ENCODE measurements around the gene IL17RC.
A peak's percentile ranks its signal among the peaks of the same experiment; 100 is the strongest.
"Not testable (repeated sequence)": the region's sequence is repeated elsewhere in the genome, so short reads cannot be mapped to it uniquely, and the experiment has no call there.

IL17RC gene

DNA sequence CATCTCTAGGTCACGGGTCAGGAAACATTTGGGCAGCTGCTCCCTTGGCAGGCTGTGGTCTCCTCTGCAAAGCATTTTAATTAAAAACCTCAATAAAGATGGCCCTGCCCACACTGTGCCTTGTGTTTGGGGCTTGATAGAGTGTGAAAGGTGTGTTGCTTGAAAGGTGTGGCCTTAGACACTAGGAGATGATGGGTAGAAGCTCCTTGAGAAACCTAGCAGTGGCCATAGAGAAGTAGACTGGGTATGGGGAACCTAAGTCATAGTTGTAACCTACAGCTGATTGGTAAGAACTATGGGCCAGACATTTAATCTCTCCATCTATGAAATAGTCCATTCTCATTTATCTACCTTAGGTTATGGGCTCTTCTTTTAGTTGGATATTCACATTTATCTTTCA is 23.2 kb upstream of the IL17RC start:
- TF ChIP-seq, protein P1, sequence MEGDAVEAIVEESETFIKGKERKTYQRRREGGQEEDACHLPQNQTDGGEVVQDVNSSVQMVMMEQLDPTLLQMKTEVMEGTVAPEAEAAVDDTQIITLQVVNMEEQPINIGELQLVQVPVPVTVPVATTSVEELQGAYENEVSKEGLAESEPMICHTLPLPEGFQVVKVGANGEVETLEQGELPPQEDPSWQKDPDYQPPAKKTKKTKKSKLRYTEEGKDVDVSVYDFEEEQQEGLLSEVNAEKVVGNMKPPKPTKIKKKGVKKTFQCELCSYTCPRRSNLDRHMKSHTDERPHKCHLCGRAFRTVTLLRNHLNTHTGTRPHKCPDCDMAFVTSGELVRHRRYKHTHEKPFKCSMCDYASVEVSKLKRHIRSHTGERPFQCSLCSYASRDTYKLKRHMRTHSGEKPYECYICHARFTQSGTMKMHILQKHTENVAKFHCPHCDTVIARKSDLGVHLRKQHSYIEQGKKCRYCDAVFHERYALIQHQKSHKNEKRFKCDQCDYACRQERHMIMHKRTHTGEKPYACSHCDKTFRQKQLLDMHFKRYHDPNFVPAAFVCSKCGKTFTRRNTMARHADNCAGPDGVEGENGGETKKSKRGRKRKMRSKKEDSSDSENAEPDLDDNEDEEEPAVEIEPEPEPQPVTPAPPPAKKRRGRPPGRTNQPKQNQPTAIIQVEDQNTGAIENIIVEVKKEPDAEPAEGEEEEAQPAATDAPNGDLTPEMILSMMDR (conservative IDR thresholded peaks at IDR 0.05; ENCODE audit: low read depth), result no peak
- H3K27ac ChIP-seq, result no peak overlapping the region
- DNase-seq (ENCODE audit: low spot score), result no peak
- CTCF ChIA-PET, result interaction anchor here (0.5 to 0.6 kb wide), 2 partner anchors 11 to 178 kb away, joined by 5 to 6 read pairs; no protein-coding TSS in a partner anchor
- POLR2A ChIA-PET (ENCODE audit: low non-redundant PET), result no interaction called here

DNA sequence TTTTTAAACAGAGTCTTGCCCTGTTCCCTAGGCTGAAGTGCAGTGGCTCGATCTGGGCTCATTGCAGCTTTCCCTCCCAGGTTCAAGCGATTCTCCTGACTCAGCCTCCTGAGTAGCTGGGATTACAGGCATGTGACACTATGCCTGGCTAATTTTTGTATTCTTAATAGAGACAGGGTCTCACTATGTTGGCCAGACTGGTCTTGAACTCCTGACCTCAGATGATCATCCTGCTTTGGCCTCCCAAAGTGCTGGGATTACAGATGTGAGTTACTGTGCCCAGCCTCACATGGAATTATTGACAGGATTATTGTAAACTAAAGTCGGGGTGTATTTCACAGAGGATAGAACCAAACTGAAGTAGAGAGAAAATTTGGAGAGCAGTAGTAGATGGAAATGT is 21.2 kb upstream of the IL17RC start:
- POLR2A ChIA-PET (ENCODE audit: low non-redundant PET); DNase-seq (ENCODE audit: low spot score); CTCF ChIA-PET: not testable (repeated sequence)
- H3K27ac ChIP-seq, result peak overlapping the region; percentile 40

DNA sequence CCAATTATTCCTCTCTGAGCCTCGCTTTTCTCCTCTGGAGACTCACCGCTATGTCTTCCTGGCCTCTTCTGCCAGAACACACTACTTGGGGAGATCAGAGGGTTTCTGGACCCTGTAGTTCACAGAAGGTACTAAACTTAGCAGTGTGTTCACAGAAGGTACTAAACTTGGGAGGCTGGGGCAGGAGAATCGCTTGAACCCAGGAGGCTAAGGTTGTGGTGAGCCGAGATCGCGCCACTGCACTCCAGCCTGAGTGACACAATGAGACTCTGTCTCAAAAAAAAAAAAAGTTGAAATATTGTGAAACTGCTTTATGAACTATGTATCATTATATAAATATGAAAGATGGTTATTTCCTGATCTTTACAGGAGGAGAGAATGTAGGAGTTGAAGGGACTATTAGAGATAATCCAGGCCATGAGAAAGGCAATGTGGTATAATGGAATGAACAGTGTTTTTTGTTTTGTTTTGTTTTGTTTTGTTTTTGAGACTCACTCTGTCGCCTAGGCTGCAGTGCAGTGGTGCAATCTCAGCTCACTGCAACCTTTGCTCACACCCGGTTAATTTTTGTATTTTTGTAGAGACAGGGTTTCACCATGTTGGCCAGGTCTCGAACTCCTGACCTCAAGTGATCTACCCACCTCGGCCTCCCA is 20.0 kb upstream of the IL17RC start:
- peak overlapping the region; percentile 81 for H3K27ac ChIP-seq
- DNase-seq (ENCODE audit: low spot score); POLR2A ChIA-PET (ENCODE audit: low non-redundant PET); CTCF ChIA-PET: not testable (repeated sequence)

DNA sequence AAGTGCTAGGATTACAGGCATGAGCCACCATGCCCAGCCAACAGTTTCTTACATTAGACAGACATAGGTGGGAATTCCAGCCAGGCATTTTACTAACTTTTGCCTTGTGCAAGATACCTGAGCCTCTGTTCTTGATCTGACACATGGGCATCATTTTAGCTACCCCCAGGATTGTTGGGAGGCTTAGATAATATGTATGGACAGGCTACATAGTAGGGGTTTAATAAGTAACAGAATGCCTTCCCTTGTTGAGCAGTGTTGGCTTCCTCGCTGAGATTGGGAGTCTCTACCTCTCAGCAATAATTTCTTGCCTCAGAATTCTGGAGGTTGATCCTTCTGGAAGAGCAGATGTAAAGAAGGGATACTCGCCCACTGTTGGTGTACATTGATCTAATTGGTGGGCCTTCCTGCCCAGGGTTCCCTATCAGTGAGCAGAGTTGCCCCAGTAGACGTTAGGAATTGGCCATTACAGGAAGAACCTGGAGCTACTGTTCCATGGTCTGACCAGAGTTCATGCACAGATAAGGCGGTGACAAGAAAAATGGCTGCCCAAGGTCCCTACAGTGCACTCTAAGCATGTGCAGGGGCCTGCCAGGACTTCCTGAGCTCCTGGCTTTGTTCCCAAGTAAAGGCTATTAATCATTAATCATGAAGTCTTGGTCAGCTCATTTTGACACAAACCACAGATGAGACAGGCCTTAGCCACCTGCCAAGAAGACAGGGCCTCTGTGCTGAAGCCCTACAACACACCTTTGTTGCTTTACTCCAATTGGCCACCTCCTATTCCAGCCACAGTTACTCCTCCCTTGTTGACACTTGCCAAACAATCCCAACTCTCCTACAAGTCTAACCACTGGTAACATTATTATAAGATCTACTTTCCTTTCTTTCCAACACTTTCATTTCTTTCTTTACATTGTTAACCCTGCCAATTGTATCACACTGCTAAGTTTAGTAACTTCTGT is 19.2 kb upstream of the IL17RC start:
- CTCF ChIA-PET, result no interaction called here
- TF ChIP-seq, protein P1 (conservative IDR thresholded peaks at IDR 0.05; ENCODE audit: low read depth), result no peak
- DNase-seq (ENCODE audit: low spot score), result peak; percentile 37
- POLR2A ChIA-PET (ENCODE audit: low non-redundant PET), result no interaction called here
- H3K27ac ChIP-seq, result peak overlapping the region; percentile 81

DNA sequence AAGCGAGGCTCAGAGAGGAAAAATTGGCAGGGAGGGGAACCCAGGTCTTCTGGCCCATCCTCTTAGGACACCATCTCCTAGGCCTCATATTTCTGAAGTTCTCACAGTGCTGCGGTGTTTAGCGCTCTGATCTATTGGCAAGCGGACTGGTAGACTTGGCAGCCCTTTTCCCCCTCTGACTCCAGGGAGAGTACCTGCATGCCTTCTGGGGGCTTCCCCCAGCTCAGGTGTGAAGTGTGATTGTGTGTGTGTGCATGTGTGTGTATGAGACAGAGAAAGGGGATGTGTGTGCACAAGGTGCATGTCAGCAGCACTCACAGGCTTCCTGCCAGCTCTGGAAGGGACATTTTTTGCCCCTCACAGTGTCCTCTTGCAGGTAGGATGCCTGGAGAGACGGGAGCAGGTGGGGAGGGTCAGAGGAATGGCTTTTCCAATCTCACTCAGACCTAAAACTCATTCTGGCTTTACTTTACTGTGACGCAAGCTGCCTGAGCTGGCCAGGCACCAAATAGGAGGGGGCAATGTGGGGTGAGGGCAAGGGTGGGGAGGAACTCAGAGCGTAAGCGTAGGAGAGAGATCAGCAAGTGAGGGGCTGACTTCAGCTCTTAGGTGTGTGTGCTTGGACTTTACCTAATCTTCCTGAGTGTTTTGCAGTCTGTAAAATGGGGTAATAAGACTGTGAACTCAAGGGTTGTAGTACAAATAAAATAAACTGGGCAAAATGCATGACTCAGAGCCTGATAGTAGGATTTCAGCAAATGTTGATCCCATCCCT is 18.2 kb upstream of the IL17RC start:
- TF ChIP-seq, protein P1 (conservative IDR thresholded peaks at IDR 0.05; ENCODE audit: low read depth), result no peak
- DNase-seq (ENCODE audit: low spot score), result no peak
- CTCF ChIA-PET, result interaction anchor here (0.6 kb wide), 1 partner anchor 49 kb away, joined by 4 read pairs; no protein-coding TSS in a partner anchor
- POLR2A ChIA-PET (ENCODE audit: low non-redundant PET), result no interaction called here
- H3K27ac ChIP-seq, result peak overlapping the region; percentile 81

DNA sequence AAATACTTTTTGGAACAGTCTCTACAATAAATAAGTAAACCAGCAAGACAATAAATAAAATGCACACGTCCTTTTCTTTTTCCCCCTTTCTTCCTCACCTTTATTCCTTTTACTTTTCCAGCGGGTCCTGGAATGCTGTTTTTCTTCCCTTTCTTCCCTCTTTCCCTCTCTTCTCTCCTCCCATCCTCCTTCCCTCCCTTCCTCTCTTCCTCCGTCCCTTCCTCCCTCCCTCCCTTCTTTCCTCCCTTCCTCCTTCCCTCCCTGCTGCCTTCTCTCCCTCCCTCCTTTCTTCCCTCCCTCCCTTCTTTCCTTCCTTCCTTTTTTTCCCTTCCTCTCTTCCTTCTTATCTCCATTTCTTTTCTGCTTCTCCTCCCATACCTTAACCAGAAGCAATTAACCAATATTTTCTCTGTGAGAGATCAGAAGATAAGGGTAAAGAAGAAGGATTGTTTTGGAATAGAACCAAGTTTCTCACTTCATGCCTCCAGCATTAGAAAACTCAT is 17.6 kb upstream of the IL17RC start:
- no peak overlapping the region for H3K27ac ChIP-seq
- POLR2A ChIA-PET (ENCODE audit: low non-redundant PET), result no interaction called here
- no peak for DNase-seq (ENCODE audit: low spot score)
- TF ChIP-seq, protein P1 (conservative IDR thresholded peaks at IDR 0.05; ENCODE audit: low read depth), result no peak
- CTCF ChIA-PET, result interaction anchor here (0.6 kb wide), 1 partner anchor 48 kb away, joined by 4 read pairs; no protein-coding TSS in a partner anchor

DNA sequence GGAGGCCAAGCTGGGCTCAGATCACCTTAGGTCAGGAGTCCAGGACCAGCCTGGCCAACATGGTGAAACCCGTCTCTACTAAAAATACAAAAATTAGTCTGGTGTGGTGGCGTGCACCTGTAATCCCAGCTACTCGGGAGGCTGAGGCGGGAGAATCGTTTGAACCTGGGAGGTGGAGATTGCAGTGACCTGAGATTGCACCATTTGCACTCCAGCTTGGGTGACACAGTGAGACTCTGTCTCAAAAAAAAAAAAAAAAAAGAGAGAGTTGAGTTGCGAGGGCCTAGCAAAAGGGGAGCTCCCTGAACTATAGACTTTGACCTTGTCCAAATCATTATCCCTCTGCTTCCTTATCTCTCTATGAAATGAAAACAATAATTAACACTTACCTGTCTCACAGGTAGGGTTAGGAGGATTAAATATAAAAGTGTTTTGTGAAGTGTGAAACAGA is 15.9 kb upstream of the IL17RC start:
- CTCF ChIA-PET, result interaction anchor here (0.7 kb wide), 1 partner anchor 362 kb away, joined by 3 read pairs; no protein-coding TSS in a partner anchor
- POLR2A ChIA-PET (ENCODE audit: low non-redundant PET); H3K27ac ChIP-seq; DNase-seq (ENCODE audit: low spot score): not testable (repeated sequence)
